Activated CD8-positive, alpha-beta memory T cell treated with anti-CD3 and anti-CD28 coated beads, Interleukin-2, amount 50 U/mL, for 1 hour (primary cell): ENCODE data around the gene FRS2.
"Not testable (repeated sequence)": the region's sequence is repeated elsewhere in the genome, so short reads cannot be mapped to it uniquely, and the experiment has no call there.

Experiments used
- DNase-seq: peaks from one replicate; pipeline ENCODE4 v3.0.0-alpha.2; 2020; ENCODE audit errors: extremely low read depth

FRS2 gene, protein sequence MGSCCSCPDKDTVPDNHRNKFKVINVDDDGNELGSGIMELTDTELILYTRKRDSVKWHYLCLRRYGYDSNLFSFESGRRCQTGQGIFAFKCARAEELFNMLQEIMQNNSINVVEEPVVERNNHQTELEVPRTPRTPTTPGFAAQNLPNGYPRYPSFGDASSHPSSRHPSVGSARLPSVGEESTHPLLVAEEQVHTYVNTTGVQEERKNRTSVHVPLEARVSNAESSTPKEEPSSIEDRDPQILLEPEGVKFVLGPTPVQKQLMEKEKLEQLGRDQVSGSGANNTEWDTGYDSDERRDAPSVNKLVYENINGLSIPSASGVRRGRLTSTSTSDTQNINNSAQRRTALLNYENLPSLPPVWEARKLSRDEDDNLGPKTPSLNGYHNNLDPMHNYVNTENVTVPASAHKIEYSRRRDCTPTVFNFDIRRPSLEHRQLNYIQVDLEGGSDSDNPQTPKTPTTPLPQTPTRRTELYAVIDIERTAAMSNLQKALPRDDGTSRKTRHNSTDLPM

DNA sequence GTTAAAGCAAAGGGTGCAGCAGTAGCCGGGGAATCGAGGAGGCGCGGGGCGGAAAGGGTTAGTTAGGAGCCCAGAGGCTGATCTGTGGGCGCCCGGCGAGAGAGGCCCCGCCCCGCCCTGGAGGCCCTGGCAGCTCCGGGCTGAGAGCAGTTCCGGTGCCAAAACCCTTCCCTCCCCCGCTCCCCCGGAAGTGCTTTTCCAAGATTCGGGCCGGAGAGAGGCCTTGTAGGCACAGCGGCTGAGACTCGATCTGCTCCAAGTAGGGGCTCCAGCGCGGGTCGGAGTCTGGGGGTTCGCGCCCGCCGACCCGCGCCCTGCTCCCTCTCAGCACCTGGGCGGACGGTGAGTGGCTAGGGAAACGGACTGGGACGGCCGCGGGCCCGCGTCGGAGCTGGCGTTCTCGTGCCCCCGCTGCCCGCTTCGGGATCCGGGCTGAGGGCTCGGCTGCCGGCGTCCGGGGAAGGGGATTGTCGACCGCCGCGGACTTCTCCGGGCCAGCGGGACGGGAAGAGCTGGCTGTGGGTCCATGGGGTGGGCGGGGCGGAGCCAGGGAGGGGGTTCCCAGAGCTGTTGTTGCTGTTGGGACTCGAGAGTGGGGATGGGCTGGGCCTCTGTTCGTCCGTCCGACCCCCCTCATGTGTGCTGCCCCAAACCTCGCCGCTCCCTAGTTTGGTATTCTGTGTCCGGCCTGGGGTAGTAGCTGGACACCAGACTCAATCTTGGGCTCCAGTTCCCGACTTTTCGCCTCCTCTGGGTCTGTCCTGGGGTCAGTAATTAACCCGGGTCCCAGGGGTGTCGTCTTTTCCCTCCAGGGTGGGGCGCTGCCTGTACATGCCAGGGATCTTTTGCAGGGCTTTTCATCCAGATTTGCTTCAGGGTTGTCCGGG is at the start of gene FRS2:
Gene FRS2, plus strand, starts transcription at position 200 of the 887 bp plus-strand sequence. CDS start 98,643 bp downstream, outside the sequence.
- DNase-seq: peak; percentile 47

DNA sequence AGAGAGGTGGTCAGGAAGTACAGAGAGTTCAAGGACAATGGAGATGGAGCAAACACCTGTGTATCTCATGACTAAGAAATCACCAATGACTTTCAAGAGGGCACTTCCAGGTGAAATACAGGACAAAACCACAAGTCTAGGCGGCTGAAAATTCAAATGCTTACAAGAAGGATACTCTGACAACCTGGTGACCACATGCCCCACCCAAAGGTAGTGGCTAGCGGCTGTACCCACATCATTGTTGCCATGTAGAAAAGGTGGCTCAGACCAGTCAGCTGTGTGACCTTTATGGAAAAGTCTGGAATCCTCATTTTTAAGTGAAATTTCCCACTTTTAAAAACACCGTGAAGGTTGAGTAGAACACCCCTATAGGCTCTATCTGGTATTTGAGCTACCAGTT is 48.6 kb upstream of the FRS2 start:
- no peak for DNase-seq

GRCh38 chr12:69423037-69423905 is 46.9 kb upstream of the FRS2 start:
- DNase-seq: no peak

GRCh38 chr12:69425417-69425816 is 44.8 kb upstream of the FRS2 start:
- no peak for DNase-seq

DNA sequence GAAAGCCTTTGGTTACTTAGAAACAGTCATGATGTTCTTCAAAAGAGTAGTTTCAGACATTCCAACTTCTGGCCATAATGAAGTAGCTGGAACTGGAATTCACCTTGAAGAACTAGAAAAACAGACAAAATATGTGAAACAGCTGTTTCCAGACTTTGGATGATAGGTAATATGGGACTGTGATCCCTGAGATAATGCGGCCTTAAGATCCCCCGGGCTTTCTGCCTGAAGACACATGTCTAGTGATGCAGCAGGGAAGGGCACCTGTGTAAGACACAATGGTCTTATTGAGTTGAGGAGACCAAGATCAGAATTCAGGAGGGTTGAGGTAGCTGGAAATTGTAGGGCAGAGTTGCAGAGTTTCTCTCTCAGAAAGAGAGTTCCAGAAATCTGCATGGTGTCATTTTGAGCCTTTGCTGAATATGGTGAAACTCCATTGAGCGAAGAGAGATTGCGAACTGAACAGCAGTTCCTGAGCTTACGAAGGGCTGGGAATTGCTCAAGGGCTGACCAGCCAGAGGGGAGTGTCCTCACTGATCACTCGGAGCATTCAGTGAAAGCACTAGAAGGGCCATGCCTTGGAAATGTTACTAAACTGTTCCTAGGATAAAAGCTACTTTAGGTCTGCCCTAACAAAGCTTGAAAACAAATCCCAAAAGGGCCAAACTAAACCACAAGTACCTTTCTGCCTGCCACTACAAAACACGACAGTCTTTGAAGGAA is 41.7 kb upstream of the FRS2 start:
- no peak for DNase-seq

DNA sequence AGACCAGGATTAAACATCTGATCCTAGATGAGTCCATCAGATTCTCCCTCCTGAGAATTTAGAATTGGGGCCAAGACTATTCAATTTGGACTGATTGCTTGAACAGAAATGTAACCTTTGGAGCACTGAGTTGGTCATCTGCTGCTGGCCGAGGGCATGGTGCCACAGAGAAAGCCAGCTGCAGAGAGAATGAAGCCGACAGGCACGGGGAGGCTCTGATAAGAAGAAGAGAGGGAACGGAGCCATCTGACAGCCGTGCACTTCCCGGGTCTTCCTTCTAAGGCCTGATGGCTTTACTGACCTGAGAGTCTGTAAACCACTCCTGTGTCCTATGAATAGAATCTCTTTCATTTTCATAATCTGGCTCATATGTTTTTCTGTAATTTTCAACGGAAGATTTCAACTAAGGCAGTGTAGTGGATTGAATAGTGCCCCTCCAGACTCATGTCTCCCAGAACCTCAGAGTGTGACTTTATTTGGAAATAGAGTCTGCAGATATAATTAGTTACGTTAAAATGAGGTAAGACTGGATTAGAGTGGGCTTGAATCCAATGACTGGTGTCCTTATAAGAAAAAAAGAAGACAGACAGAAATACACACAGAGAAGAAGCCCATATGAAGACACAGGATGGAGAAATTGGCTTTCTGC is 39.1 kb upstream of the FRS2 start:
- DNase-seq: no peak

GRCh38 chr12:69431591-69432222 is 38.5 kb upstream of the FRS2 start:
- no peak for DNase-seq

- DNase-seq: no peak
Observed at GRCh38 chr12:69433653-69434052, 36.5 kb upstream of the FRS2 start.

DNA sequence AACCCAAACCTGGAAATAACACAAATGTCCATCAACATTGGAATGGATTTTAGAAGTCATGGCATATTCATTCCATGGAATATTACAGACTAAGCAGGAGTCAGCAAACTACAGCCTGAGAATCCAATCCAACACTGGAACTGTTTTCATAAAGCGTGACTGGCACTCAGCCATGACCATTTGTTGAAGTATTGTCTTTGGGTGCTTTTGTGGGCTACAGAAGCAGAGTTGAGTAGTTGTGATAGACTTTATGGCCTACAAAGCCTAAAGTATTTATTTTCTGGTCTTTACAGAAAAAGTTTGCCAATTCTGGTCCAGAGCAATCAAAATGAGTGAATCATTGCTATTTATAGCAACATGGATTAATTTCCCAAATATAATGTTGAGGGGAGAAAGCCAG is 34.5 kb upstream of the FRS2 start:
- no peak for DNase-seq

DNA sequence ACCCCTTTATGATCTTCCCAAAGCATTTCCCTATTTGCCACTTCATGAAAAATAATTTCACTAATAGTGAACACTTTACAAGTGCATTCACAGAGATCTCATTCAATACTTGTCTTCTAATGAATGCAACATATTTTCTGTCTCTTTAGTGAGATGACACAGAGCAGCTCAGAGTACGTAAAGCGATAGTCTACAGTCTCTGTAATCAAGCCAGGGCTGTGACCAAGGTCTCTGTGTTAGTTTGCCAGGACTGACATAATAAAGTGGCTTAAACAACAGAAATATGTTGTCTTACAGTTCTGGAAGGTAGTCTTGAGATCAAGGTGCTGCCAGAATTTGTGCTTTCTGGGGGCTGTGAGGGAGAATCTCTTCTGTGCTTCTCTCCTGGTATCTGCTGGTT is 33.1 kb upstream of the FRS2 start:
- DNase-seq: no peak

DNA sequence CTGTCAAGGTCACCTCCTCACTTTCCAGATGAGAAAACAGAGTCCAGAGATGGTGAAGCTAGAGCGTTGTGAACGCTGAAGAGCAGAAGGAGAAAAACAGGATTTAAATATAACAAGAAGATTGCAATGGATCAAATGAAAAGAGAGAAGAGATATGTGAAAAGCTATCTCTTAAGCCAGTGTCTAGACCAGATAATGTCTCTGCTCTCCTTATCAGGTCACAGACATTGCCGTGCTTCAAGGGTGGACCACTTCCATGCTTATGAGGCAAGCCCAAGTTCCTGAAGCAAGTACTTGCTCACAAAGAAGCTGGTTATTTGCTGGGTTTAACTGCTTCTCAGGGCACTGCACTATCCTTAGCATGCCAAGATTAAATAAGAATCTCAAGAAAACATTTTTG is 31.6 kb upstream of the FRS2 start:
- DNase-seq: no peak

GRCh38 chr12:69440016-69440415 is 30.2 kb upstream of the FRS2 start:
- DNase-seq: no peak

DNA sequence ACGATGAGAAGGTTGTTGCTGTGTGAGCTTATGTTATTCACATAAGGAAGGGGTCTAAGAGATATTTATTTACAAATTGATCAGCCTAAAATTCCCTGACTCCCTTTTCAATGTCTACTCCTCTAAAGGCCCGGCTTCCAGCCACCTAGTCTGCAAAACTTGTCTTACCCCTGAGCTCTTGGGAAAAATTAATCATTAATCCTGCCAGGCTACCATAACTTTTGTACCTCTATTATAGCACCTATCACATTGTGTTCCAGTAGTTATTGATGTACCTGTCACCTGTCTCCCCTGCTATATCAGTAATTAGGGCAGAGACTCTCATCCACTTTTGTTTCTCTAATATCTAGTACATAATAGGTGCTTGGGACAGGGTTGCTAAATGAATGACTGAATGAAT is 29.3 kb upstream of the FRS2 start:
- DNase-seq: no peak

GRCh38 chr12:69442894-69443293 is 27.3 kb upstream of the FRS2 start:
- DNase-seq: no peak

GRCh38 chr12:69443916-69444315 is 26.3 kb upstream of the FRS2 start:
- no peak for DNase-seq

- DNase-seq: no peak
Observed at GRCh38 chr12:69447892-69448291, 22.3 kb upstream of the FRS2 start.

DNA sequence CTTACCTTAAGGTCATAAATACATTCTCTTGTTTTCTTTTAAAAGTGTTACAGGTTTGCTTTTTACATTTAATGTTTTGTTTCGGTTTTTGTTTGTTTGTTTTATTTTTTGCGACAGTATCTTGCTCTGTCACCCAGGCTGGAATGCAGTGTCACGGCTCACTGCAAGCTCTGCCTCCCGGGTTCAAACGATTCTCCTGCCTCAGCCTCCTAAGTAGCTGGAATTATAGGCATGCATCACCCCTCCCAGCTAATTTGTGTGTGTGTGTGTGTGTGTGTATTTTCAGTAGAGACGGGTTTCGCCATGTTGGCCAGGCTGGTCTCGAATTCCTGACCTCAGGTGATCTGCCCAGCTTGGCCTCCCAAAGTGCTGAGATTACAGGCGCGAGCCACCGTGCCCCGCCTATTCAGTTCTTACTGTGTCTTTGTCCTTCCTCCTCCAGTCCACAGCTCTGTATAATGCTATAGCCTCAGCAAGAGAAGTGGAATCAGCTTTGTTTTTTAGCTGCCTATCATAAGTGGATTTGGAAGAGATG is 17.5 kb upstream of the FRS2 start:
- not testable (repeated sequence) for DNase-seq

GRCh38 chr12:69456239-69456638 is 13.9 kb upstream of the FRS2 start:
- DNase-seq: no peak

DNA sequence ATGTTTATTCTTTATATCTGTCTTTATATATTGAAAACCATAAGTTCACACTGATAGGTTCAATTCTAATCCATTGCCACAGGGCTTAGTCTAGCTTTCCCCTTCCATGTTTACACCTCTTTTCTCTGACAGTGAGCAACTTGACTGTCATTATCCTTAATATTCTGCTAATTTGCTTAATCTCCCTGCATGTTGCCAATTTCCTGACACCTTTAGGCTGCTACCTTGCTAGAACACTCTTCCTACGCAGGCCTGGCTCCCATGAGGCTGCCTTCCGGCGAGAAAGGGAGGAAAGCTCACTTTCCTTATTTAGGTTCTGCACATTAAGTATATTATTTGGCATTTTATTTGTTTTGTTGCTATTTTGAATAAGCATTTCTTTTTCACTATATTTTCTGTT is 12.8 kb upstream of the FRS2 start:
- no peak for DNase-seq

GRCh38 chr12:69459477-69459876 is 10.7 kb upstream of the FRS2 start:
- DNase-seq: no peak
